Stomach (tissue), 19 donors: ENCODE measurements around the gene CST1. TPM values are rescaled to one million over a fixed set of nuclear protein-coding genes. Genes with fewer than 3 reads are reported as not detected.
"Not testable (repeated sequence)": the region's sequence is repeated elsewhere in the genome, so short reads cannot be mapped to it uniquely, and the experiment has no call there.

Experiments
- DNase-seq, 2 donors: peaks; one replicate each; pipeline versions ENCODE4 v3.0.0 to v3.0.0-alpha.2; 2013 to 2019
- H3K27ac ChIP-seq, 5 donors: fragments of 200-600 bp in 4 of 5; sonication (generic) in 4 of 5; one replicate each; pipeline ENCODE4 v1.5.1; 2013 to 2019; ENCODE audit warnings: mild to moderate bottlenecking in 1 of 5, moderate library complexity in 1 of 5
- H3K27me3 ChIP-seq, 3 donors: fragments of 200-600 bp; sonication (generic); one replicate each; pipeline ENCODE4 v1.5.1; 2017 to 2019; ENCODE audit warnings: mixed run types in 1 of 3
- H3K36me3 ChIP-seq, 4 donors: fragments of 200-600 bp; sonication (generic); 1 replicate in 3 of 4; 2 replicates in 1 of 4; pipeline ENCODE4 v1.5.1; 2016 to 2019
- H3K4me1 ChIP-seq, 4 donors: fragments of 200-600 bp; sonication (generic); one replicate each; pipeline ENCODE4 v1.5.1; 2016 to 2019
- H3K4me3 ChIP-seq, 4 donors: fragments of 200-600 bp; sonication (generic) in 3 of 4; one replicate each; pipeline ENCODE4 v1.5.1; 2016 to 2019; ENCODE audit warnings: mild to moderate bottlenecking in 1 of 4
- H3K9me3 ChIP-seq, 4 donors: fragments of 200-600 bp; sonication (generic); one replicate each; pipeline ENCODE4 v1.5.1; 2016 to 2019
- CTCF ChIP-seq, 7 experiments: fragments of 450-650 bp in 4 of 7; fragments of 200-600 bp in 3 of 7; sonication (generic) in 3 of 7; IDR thresholded peaks; one replicate each; pipeline ENCODE4 v1.5.1; 2016 to 2019; ENCODE audit warnings: antibody characterized with exemption in 7 of 7, control low read depth in 2 of 7, mild to moderate bottlenecking in 1 of 7
- EP300 ChIP-seq: sonication (generic); formaldehyde crosslinking; IDR thresholded peaks from one replicate; pipeline ENCODE4 v1.6.1; 2017; ENCODE audit warnings: antibody characterized with exemption
- POLR2A ChIP-seq, 4 donors: fragments of 450-650 bp; IDR thresholded peaks; one replicate each; pipeline ENCODE4 v1.6.1; 2016; ENCODE audit warnings: antibody characterized with exemption in 4 of 4, control low read depth in 2 of 4, mild to moderate bottlenecking in 1 of 4, moderate library complexity in 1 of 4
- POLR2AphosphoS5 ChIP-seq, 3 donors: sonication (generic); formaldehyde crosslinking; IDR thresholded peaks; one replicate each; pipeline ENCODE4 v1.6.1; 2016; ENCODE audit warnings: antibody characterized with exemption in 3 of 3
- WGBS, 5 donors: extraction: QIAGEN DNeasy Blood & Tissue Kit in 3 of 5; methylation state at CpG; one replicate each; pipeline versions ENCODE4 v1.1.5 to v1.1.7; 2013 to 2018; 5-methylcytosine and 5-hydroxymethylcytosine counted together
- intact Hi-C: fragments of 100-400 bp; cut with DNase I; formaldehyde crosslinking; loops from one replicate; pipeline ENCODE4 v1.15.1; 2023; ENCODE audit warnings: low total_unique reads
- long read RNA-seq, 10 donors: transcript quantifications; one replicate each; lab custom pipeline, GENCODE V29; 2026
- polyA plus RNA-seq, 3 donors: library from polyadenylated mRNA; stranded (reverse); fragments of 200-250 nt; gene quantifications; one replicate each; pipeline ENCODE4 v1.2.3, GENCODE V29; 2013
- total RNA-seq, 5 donors: library from RNA; depleted of rRNA; stranded (reverse); fragments of >200 nt; gene quantifications; one replicate each; pipeline versions ENCODE4 v1.1.0 to v1.2.3, GENCODE V29; 2014 to 2016
- donor health status: healthy with polysubstance abuse.
- donor health status: Bipolar disorder and iron deficiency.
- donor health status: healthy.

The CST1 gene, protein sequence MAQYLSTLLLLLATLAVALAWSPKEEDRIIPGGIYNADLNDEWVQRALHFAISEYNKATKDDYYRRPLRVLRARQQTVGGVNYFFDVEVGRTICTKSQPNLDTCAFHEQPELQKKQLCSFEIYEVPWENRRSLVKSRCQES
- not detected for total RNA-seq
- under 1 TPM in 1 of 3 donors, not detected in 2; 0.23 TPM for polyA plus RNA-seq
- long read RNA-seq, donor 1, result 0 reads
- long read RNA-seq, donor 2, result 0 reads
- long read RNA-seq, donor 3, result 0 reads
- long read RNA-seq, donor 4, result 0 reads
- long read RNA-seq, donor 5, result 0 reads
- long read RNA-seq, donor 6, result 0 reads
- long read RNA-seq, donor 7, result 0 reads
- long read RNA-seq, donor 8, result 0 reads
- long read RNA-seq, donor 9, result 0 reads
- long read RNA-seq, donor 10, result 0 reads

- DNase-seq, H3K36me3 ChIP-seq, H3K4me3 ChIP-seq, H3K27ac ChIP-seq, H3K4me1 ChIP-seq, H3K9me3 ChIP-seq, H3K27me3 ChIP-seq, intact Hi-C loops: not testable (repeated sequence)
- WGBS, 5 donors, result 11 to 37% (median 32%) methylated on average over 3 of the region's 3 CpGs
Measured at GRCh38 chr20:23750786-23751185, at the start of gene CST1. Gene CST1 (minus strand): TSS chr20:23750935. CDS start chr20:23750866, 69 bp downstream.

DNA sequence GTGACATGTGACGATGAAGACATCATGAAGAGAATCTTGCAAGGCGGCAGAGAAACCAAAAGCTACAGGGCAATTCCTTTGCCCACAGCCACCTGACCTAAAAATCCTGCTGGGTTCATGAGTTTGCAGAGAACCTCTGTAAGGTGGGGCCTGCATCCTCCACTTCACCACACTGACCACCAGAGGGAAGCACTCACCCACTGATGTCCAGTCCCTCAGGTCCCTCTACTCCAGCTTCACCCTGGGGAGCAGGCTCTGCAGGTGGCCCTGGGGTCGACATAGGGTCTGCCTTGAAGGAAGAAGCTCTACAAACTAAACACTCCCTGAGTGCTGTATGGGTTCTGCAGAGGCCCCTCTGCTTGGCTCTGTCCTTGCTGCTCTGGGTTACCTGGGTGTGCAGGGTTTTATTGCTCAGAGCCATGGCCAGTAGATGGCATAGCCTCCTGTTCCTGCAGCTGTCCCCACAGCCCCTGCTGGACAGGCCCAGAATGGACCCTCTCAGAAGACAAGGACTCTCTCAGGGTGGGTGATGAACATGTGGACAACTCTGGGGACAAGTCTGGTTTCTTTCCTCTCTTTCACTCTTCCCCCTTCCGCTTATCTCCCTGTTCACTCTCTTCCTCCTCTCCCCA, 48.6 kb upstream of the CST1 start:
- H3K4me1 ChIP-seq, H3K9me3 ChIP-seq, H3K27ac ChIP-seq, H3K36me3 ChIP-seq, H3K4me3 ChIP-seq, intact Hi-C loops: not testable (repeated sequence)
- peaks cover 0 to 10% (median 0%) of the 10 kb centered on the region in 3 donors for H3K27me3 ChIP-seq
- TF ChIP-seq CTCF (IDR thresholded peaks at IDR 0.05), result peak in 5 of 7 experiments; percentile 9 to 55 (median 32)
- WGBS, 5 donors, result 37 to 60% (median 48%) methylated on average over 3 to 4 of the region's 4 CpGs
- peak; percentile 31 to 32 for DNase-seq

DNA sequence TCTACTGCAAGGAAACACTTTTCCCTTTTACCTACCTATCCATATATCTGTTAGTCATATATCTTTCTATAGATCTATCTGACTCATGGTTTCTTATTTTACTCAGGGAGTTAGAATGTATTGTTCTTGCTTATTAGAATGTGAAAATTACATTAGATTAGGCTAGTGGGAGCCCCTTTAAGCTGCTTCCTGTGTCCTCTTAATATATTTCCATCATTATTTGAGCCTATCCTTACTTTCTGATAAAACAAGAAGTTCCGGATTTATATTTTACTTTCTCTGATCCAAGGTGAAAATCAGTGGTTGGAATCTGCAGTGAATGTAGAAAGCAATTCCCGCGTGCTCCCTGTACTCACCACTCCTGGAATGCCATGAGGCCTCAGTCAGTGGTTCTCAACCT, 44.8 kb upstream of the CST1 start:
- whole genome bisulfite sequencing, 5 donors, result 73 to 91% (median 86%) methylated on average over 3 of the region's 3 CpGs
- no peaks in the 10 kb centered on the region for H3K36me3 ChIP-seq
- H3K4me3 ChIP-seq, result no peak overlapping the region
- no peaks in the 10 kb centered on the region for H3K9me3 ChIP-seq
- DNase-seq, result no peak
- no peaks in the 10 kb centered on the region for H3K4me1 ChIP-seq
- no peak overlapping the region for H3K27ac ChIP-seq
- H3K27me3 ChIP-seq, result peaks cover 0 to 10% (median 0%) of the 10 kb centered on the region in 3 donors
- intact Hi-C loops, result no loop called here
- TF ChIP-seq CTCF (IDR thresholded peaks at IDR 0.05) (no peak), EP300 (no peak), POLR2AphosphoS5 (IDR thresholded peaks at IDR 0.05) (no peak)

- Histone ChIP-seq H3K27me3 (peaks cover 0 to 10% (median 0%) of the 10 kb centered on the region in 3 donors), H3K9me3 (no peaks in the 10 kb centered on the region), H3K27ac (no peak overlapping the region), H3K4me3 (no peak overlapping the region), H3K36me3 (no peaks in the 10 kb centered on the region), H3K4me1 (no peaks in the 10 kb centered on the region)
- WGBS, 5 donors, result 34 to 47% (median 40%) methylated on average over 7 of the region's 7 CpGs
- no peak for DNase-seq
- TF ChIP-seq POLR2A (IDR thresholded peaks at IDR 0.05) (no peak), CTCF (IDR thresholded peaks at IDR 0.05) (no peak), EP300 (no peak), POLR2AphosphoS5 (IDR thresholded peaks at IDR 0.05) (no peak)
- intact Hi-C loops, result no loop called here
Measured at GRCh38 chr20:23794841-23795240, 44.1 kb upstream of the CST1 start.

DNA sequence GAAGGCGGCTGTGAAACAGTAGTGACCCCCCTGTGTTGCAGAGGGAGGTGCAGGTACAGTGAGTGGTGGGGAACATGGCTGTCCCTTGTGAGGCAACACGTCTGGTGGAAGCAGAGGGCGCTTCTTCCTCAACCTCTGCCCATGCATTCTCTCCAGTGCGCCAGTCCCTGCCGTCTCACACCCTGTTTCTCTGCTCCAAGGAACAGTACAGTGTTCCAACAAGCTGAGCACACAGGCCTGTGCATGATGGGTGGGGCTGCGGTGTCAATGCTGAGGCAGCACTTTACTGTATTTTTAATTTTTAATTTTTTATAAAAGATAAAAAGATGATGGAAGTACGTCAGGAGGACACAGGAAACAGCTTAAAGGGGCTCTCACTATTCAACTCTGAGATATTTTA, 43.3 kb upstream of the CST1 start:
- no peaks in the 10 kb centered on the region for H3K36me3 ChIP-seq
- no peak overlapping the region for H3K27ac ChIP-seq
- no peak overlapping the region for H3K4me3 ChIP-seq
- peaks cover 0 to 10% (median 0%) of the 10 kb centered on the region in 3 donors for H3K27me3 ChIP-seq
- DNase-seq, result no peak
- no peak for TF ChIP-seq POLR2AphosphoS5 (IDR thresholded peaks at IDR 0.05)
- no peak for TF ChIP-seq CTCF (IDR thresholded peaks at IDR 0.05)
- TF ChIP-seq POLR2A (IDR thresholded peaks at IDR 0.05), result no peak
- TF ChIP-seq EP300, result no peak
- no peaks in the 10 kb centered on the region for H3K4me1 ChIP-seq
- H3K9me3 ChIP-seq, result no peaks in the 10 kb centered on the region
- 79 to 90% (median 84%) methylated on average over 5 to 7 of the region's 7 CpGs for WGBS, 5 donors
- intact Hi-C loops, result no loop called here
